Immature natural killer cell (primary cell): ENCODE data around the gene SLC38A1. TPM values are rescaled to one million over a fixed set of nuclear protein-coding genes. Genes with fewer than 3 reads are reported as not detected.

Experiments used
- DNase-seq, 3 donors: peaks; one replicate each; pipeline ENCODE4 v3.0.0; 2022; ENCODE audit warnings: mixed read lengths in 1 of 3
- H3K27ac Mint-ChIP-seq, 6 donors: one replicate each; pipeline ENCODE4 v1.8.0; 2020; ENCODE audit warnings: mixed read lengths in 6 of 6, mild to moderate bottlenecking in 5 of 6, inconsistent platforms in 4 of 6, moderate library complexity in 3 of 6
- H3K27me3 Mint-ChIP-seq, 3 donors: one replicate each; pipeline ENCODE4 v1.8.0; 2020 to 2021; ENCODE audit warnings: low read depth in 3 of 3, mild to moderate bottlenecking in 3 of 3, mixed read lengths in 3 of 3, moderate library complexity in 3 of 3, inconsistent platforms in 1 of 3
- H3K36me3 Mint-ChIP-seq, 3 donors: one replicate each; pipeline ENCODE4 v1.8.0; 2020; ENCODE audit warnings: mixed read lengths in 3 of 3, inconsistent platforms in 2 of 3, mild to moderate bottlenecking in 2 of 3
- H3K4me1 Mint-ChIP-seq, 2 donors: one replicate each; pipeline ENCODE4 v1.8.0; 2020; ENCODE audit warnings: inconsistent platforms in 2 of 2, mild to moderate bottlenecking in 2 of 2, mixed read lengths in 2 of 2, moderate library complexity in 1 of 2
- H3K4me3 Mint-ChIP-seq, 5 donors: one replicate each; pipeline ENCODE4 v1.8.0; 2020; ENCODE audit warnings: mild to moderate bottlenecking in 5 of 5, mixed read lengths in 5 of 5, inconsistent platforms in 3 of 5, moderate library complexity in 3 of 5
- H3K9me3 Mint-ChIP-seq, 6 donors: one replicate each; pipeline ENCODE4 v1.8.0; 2020; ENCODE audit warnings: mild to moderate bottlenecking in 6 of 6, mixed read lengths in 6 of 6, inconsistent platforms in 4 of 6, moderate library complexity in 3 of 6
- polyA plus RNA-seq, 3 donors: library from polyadenylated mRNA; unstranded; fragments of 300-500 nt; fragmentation: Illumina TruSeq; gene quantifications; one replicate each; pipeline ENCODE4 v1.2.3, GENCODE V29; 2021

The SLC38A1 gene
- polyA plus RNA-seq, 3 donors from 2014 or later: 173 to 234 (median 210) TPM

DNA sequence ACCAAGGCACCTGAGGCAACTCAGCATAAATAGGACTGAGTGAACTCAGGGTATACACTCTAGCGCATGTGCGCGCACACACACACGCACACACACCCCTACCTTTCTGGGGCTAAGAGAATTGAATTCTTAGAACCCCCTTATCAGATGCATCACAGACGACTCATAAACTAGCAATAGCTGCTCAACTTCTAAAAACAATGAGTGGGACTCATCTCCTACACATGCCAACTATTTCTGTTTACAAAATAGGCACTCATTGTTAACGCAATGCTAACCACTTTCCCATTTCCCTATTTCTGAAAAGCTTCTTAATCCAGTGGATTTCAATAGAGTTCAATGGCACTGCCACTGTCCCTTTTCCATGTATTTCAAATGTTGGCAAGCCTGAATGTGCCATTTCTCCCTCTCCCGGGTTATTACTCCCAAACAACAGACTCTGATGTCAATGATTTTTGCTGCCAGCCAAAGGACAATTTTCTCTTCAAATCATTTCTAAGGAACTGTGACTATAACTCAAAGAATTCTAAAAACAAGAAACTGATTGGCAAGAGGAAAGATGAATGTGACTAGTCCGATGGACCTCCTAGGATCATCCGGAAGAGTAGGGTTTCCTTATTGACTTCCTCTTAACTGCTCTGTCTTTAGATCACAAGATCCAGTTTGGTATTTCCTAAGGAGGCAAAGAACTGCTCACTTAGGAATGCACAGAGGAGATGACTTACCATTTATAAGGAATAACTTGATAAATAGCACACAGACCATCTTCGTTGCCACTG, 48.8 kb downstream of the SLC38A1 start:
- Mint-ChIP-seq H3K4me1 (peaks cover 92 to 100% of the 10 kb centered on the region in 2 donors), H3K27ac (peak overlapping the region; percentile 95 to 100 (median 100)), H3K36me3 (peaks cover 19 to 40% (median 24%) of the 10 kb centered on the region in 3 donors), H3K9me3 (no peaks in the 10 kb centered on the region), H3K27me3 (peaks cover 26 to 37% (median 30%) of the 10 kb centered on the region in 3 donors), H3K4me3 (peak overlapping the region; percentile 83 to 90 (median 85))
- DNase-seq: peak in 1 of 3 donors; percentile 39

DNA sequence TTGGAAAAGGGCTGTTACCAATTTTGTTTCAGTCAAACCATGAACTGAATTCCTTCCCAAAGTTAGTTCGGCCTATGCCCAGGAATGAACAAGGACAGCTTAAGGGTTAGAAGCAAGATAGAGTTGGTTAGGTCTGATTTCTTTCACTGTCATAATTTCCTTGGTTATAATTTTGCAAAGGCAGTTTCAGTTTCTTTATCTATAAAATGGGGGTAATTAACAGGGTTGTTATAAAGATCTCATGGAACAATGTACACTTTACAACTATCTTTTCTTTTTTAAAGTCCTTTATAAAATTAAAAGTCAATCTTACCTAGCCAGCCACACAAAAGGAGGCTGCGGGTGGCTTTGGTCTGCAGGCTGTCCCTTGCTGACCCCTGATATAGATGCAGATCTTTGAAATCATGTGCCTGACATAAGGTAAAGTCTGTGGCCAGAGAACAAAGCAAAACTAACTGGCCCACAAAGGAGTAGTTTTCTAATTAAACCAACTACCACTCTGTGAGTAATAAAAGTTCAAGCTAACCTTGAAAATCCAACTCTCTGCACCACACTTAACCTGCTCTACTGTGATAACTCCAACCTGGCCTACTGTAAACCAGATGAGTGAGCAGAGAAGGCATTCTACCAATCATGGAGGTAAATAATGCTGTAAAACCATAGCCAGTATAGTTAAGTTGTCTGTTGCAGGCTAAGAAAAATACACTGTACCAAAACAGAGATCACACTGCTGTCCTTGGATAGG, 49.5 kb downstream of the SLC38A1 start:
- Mint-ChIP-seq H3K4me3 (peak overlapping the region; percentile 83 to 90 (median 85)), H3K9me3 (no peaks in the 10 kb centered on the region), H3K27ac (peak overlapping the region; percentile 95 to 100 (median 100)), H3K27me3 (peaks cover 29 to 43% (median 32%) of the 10 kb centered on the region in 3 donors), H3K36me3 (peaks cover 14 to 35% (median 19%) of the 10 kb centered on the region in 3 donors), H3K4me1 (peaks cover 96 to 100% of the 10 kb centered on the region in 2 donors)
- DNase-seq: peak; percentile 42 to 43 (median 43)

DNA sequence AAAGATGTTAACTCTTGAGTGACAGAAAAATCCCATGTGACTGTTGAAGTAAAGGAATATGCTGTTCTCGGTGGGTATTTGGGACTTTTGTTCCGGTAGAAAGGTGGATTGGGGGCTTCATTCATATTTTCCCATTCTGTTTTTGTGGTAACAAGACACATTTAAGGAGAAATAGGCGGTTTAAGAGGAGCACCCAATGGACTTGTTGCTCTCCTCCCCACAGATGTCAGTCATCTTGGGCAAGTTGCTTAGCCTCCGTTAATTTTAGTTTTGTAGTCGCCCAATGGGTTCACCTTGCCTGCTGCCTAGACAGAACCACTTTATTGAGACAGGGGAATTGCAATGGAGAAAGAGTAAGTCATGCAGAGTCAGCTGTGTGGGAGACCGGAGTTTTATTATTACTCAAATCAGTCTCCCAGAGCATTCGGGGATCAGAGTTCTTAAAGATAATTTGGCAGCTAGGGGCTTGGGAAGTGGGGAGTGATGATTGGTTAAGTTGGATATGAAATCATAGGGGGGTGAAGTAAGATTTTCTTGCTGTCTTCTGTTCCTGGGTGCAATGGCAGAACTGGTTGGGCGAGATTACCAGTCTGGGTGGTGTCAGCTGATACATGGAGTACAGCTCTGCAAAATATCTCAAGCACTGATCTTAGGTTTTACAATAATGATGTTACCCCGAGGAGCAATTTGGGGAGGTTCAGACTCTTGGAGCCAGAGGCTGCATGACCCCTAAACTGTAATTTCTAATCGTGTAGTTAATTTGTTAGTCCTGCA, 50.3 kb downstream of the SLC38A1 start:
- peaks cover 31 to 43% (median 32%) of the 10 kb centered on the region in 3 donors for H3K27me3 Mint-ChIP-seq
- H3K9me3 Mint-ChIP-seq: no peaks in the 10 kb centered on the region
- peaks cover 13 to 33% (median 18%) of the 10 kb centered on the region in 3 donors for H3K36me3 Mint-ChIP-seq
- no peak for DNase-seq
- peaks cover 97 to 100% of the 10 kb centered on the region in 2 donors for H3K4me1 Mint-ChIP-seq
- H3K4me3 Mint-ChIP-seq: peak overlapping the region; percentile 83 to 90 (median 85)
- peak overlapping the region; percentile 95 to 100 (median 100) for H3K27ac Mint-ChIP-seq

DNA sequence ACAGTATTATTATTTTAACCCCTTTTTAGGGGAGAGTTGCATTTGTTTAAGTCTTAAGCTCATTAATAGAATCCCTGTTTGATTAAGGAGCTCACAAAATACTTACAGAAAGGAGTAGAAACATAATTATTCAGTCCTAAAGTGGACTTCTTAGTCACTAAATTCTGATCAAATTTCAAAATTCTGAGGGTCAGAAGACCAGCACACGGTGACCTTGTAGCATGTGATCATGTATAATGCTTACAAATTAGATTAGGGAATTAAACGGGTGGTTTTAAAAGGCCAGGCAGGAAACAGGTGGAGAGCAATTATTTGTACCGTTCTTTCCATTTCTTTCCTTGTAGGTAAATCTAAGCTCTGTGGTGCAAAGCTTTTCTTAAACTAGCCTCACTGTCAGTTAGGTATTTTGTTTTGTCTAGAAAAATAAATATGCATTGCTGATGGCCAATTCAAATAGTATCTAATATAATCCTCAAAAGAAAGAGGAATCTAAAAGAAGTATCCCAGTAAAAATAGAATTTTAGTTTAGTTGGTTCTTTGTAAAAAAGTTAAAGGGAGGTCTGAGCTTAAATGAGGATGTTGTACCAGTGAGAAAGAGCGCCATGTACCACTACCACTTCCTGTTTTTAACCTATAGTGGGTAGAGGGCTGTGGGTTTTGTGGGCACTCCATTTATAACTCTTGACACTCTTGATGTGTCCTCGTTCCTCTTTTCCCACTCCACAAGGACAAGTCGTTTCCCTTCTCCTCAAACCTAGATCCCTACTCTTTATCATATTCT, 51.1 kb downstream of the SLC38A1 start:
- peak; percentile 82 to 84 (median 84) for DNase-seq
- Mint-ChIP-seq H3K9me3 (no peaks in the 10 kb centered on the region), H3K4me3 (peak overlapping the region; percentile 83 to 90 (median 85)), H3K4me1 (peaks cover 97 to 100% of the 10 kb centered on the region in 2 donors), H3K27me3 (peaks cover 29 to 41% (median 32%) of the 10 kb centered on the region in 3 donors), H3K36me3 (peaks cover 18 to 36% (median 23%) of the 10 kb centered on the region in 3 donors), H3K27ac (peak overlapping the region; percentile 95 to 100 (median 100))

DNA sequence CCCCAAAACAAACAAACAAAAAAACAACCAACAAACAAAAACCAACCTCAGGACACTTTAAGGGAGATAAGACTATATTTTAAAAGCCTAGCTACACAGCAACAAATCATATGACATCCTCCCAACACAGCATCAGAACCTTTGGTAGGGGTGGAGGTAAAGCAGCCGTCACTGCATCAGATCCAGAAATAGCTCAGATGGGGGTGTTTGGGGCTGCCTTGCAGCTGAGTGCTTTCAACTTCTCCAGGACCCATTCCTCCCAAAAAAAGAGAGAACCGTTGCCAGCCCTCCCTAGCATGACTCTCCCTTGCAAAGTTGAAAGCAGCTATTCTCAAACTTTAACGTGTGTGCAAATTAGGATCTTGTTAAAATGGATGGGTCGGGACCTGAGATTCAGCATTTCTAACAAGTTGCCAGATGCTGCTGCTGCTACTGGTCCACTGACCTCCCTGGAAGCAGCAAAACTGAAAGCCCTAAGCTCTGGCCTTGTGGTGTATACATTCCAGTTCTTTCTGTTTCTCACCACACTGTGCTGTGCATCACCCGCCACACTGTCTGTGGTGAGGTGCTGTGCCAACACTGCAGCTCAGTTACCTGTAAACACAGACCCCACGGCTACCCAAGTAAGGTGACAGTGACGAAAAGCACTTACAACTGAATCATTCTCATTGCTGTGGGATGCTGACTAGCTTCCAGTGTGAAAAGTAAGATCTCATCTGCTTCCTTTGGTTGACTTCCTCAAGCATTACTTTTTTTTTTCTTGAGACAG, 54.0 kb downstream of the SLC38A1 start:
- Mint-ChIP-seq H3K27ac (peak overlapping the region; percentile 99 to 100 (median 100)), H3K4me3 (peak overlapping the region; percentile 83 to 93 (median 85)), H3K36me3 (peaks cover 14 to 44% (median 26%) of the 10 kb centered on the region in 3 donors), H3K4me1 (peaks cover 96 to 100% of the 10 kb centered on the region in 2 donors), H3K9me3 (no peaks in the 10 kb centered on the region), H3K27me3 (peaks cover 29 to 37% (median 32%) of the 10 kb centered on the region in 3 donors)
- DNase-seq: peak; percentile 93 to 94 (median 93)

DNA sequence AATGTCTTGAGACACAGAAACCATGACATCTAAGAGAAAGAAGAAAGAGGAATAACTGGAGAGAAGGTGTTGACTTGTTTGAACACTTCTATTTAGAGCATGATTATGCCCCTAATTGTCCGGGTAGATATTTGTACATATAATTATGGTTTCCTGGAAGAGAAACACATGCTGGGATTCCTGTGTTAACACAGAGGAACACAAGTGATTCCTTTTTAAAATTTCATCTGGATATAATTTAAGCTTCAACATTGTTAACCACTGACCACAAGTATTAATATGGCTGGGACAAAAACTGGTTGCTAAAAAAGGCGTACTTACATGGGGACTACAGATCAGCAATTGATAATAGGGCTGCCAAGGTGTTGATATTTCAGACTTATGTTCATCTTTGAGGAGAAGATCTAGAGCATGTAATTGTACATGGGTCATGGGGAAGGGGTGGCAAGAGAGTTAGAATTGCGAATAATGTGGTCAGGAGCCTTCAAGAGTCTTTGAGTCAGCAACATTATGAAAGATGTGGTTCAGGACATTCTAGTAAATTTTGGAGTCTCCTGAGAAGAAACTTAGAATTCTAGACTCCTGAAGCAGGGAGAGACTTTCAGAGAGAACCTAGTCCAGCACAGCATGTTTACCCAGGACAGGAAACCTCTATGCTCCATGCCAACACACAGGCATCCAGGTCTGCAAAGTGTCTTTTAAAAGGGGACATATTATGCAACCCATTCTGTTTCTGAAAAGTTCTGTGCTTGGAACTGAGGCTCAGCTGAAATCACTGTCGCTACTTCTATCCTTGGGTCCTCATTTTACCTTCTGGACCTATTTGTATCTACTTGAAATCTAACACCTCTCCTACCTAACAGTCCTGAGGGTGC, 56.5 kb downstream of the SLC38A1 start:
- H3K27ac Mint-ChIP-seq: peak overlapping the region; percentile 99 to 100 (median 100)
- peaks cover 89 to 100% of the 10 kb centered on the region in 2 donors for H3K4me1 Mint-ChIP-seq
- peak overlapping the region in 1 of 5 donors; percentile 10 for H3K4me3 Mint-ChIP-seq
- no peak for DNase-seq
- peaks cover 19 to 25% (median 22%) of the 10 kb centered on the region in 3 donors for H3K27me3 Mint-ChIP-seq
- H3K9me3 Mint-ChIP-seq: no peaks in the 10 kb centered on the region
- peaks cover 15 to 36% (median 26%) of the 10 kb centered on the region in 3 donors for H3K36me3 Mint-ChIP-seq

DNA sequence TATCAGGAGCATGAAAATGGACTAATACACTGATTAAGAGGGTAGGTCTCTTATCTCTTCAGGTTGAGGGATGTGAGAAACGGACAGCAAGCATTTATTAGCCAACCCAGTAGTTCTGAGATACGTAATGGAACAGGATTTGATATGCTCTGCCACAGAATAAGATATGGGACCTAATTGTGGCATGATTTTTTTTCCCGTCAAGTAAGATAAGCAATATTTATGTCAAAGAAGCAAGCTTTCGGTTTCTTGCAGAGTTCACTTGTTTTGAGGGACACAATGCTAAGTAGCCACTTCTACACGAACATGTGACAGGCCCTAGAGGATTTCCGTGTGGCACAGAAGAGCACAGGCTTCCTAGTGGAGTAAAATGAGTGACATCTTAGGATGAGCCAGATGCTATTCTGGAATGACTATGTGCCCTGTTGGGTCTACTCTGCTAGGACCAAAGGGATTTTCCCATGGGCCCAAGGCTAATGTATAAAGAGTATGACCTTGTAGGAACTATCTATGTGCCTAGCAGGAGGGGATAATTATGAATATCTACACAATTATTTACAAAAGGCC, 57.9 kb downstream of the SLC38A1 start:
- Mint-ChIP-seq H3K4me3 (peak overlapping the region in 1 of 5 donors; percentile 11), H3K27me3 (peaks cover 12 to 16% (median 14%) of the 10 kb centered on the region in 3 donors), H3K27ac (peak overlapping the region; percentile 91 to 100 (median 100)), H3K4me1 (peaks cover 78 to 91% of the 10 kb centered on the region in 2 donors), H3K9me3 (no peaks in the 10 kb centered on the region), H3K36me3 (peaks cover 20 to 38% (median 20%) of the 10 kb centered on the region in 3 donors)
- DNase-seq: no peak

DNA sequence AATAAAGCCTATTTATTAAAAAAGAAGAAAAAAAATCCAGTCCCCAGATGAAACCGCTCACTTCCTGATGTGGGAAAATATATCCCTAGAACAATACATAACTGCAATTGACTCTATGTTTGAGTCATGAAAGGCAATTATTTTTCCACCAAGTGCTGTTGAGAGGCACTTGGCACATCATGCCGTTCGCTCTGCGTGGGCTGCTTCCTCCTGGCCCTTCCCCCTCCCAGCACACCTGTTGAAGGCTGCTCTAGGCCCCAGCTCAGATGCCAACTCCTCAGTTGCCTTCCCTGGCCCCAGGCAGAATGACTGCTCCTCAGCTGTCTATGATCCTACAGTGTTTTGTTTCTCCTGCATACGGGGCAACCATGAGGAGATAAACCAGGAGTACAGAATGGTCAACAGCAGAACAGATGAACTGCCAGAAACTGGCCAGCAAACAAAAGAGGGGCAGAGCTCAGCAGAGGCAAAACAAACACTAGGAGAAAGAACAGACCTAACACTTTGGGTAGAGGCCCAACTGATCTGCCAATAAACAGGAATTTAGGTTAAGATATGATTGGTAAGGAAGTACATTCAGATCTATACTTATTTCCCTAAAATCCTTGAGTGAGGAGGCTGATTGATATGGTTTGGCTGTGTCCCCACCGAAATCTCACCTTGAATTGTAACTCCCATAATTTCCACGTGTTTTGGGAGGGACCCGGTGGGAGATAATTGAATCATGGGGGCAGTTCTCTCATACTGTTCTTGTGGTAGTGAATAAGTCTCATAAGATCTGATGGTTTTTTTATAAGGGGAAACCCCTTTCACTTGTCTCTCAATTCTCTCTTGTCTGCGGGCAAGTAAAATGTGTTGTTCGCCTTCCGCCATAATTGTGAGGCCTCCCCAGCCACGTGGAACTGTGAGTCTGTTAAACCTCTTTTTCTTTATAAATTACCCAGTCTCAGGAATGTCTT, 58.6 kb downstream of the SLC38A1 start:
- H3K4me3 Mint-ChIP-seq: peak overlapping the region; percentile 1 to 54 (median 10)
- H3K36me3 Mint-ChIP-seq: peaks cover 19 to 45% (median 22%) of the 10 kb centered on the region in 3 donors
- H3K27ac Mint-ChIP-seq: peak overlapping the region; percentile 91 to 100 (median 100)
- peaks cover 4 to 8% (median 7%) of the 10 kb centered on the region in 3 donors for H3K27me3 Mint-ChIP-seq
- H3K4me1 Mint-ChIP-seq: peaks cover 73 to 83% of the 10 kb centered on the region in 2 donors
- peak; percentile 29 to 40 (median 40) for DNase-seq
- no peaks in the 10 kb centered on the region for H3K9me3 Mint-ChIP-seq

DNA sequence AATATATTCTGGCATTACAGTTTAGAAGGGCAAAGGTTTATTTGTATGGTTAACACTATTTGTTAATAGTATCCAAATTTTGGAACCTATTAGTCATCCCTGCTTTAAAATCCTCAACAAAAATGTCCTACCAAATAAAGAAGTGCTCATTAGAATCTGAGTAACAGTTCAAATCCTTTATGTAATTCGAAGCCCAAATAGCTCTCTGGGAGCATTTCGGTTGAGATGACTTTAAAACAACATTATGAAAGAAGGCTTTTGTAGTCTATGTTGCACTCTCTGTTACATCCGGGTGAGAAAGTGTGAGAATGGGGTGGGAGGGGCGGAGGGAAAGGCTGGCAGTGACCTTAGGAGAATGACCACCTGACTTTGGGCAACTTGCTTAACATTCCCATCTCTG, 59.7 kb downstream of the SLC38A1 start:
- peak overlapping the region; percentile 91 to 100 (median 100) for H3K27ac Mint-ChIP-seq
- H3K36me3 Mint-ChIP-seq: peaks cover 26 to 54% (median 32%) of the 10 kb centered on the region in 3 donors
- peaks cover 64 to 73% of the 10 kb centered on the region in 2 donors for H3K4me1 Mint-ChIP-seq

DNA sequence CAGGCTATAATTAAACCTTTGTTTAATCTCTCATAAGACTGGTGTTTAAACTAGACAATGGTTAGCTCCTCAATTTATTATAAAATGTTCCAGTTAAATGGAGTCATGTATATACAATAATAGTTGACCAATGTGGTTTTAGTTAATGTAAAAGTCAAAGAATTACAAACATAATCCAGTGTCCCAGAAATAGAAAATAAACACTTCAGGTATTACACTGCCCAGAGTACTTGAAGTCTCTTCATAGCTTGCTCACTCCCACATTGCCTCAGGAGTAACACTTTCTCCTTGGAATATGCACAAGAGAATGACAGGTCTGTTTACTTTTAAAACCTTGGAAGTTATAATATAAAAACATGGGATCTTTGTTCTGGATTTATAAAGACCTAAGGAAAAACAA, 60.5 kb downstream of the SLC38A1 start:
- H3K4me3 Mint-ChIP-seq: no peak overlapping the region
- H3K9me3 Mint-ChIP-seq: no peaks in the 10 kb centered on the region
- peaks cover 0 to 1% (median 0%) of the 10 kb centered on the region in 3 donors for H3K27me3 Mint-ChIP-seq
- peaks cover 24 to 57% (median 34%) of the 10 kb centered on the region in 3 donors for H3K36me3 Mint-ChIP-seq
- peak overlapping the region in 5 of 6 donors; percentile 62 to 100 (median 91) for H3K27ac Mint-ChIP-seq
- peaks cover 57 to 65% of the 10 kb centered on the region in 2 donors for H3K4me1 Mint-ChIP-seq
- no peak for DNase-seq

More for the DNA sequence above, 59.7 kb downstream of the SLC38A1 start:
- Mint-ChIP-seq H3K4me3 (peak overlapping the region in 4 of 5 donors; percentile 38 to 54 (median 44)), H3K27me3 (peaks cover 0 to 3% (median 1%) of the 10 kb centered on the region in 3 donors), H3K9me3 (no peaks in the 10 kb centered on the region)
- DNase-seq: no peak
